Left lung (tissue), 10 donors: ENCODE data around the gene HSD17B1. TPM values are rescaled to one million over a fixed set of nuclear protein-coding genes. Genes with fewer than 3 reads are reported as not detected.
A peak's percentile ranks its signal among the peaks of the same experiment; 100 is the strongest.

Source experiments
- ATAC-seq: fragments of 200-7000 bp; cut with Tn5 transposase; one replicate; pipeline ENCODE4 v1.9.1; 2020; ENCODE audit warnings: moderate library complexity
- DNase-seq, 4 donors: peaks; one replicate each; pipeline ENCODE4 v3.0.0-alpha.2; 2013 to 2020
- H3K27ac ChIP-seq, 2 donors: fragments of 200-600 bp; sonication (generic) in 1 of 2; one replicate each; pipeline versions ENCODE4 v1.5.0 to v1.8.0; 2020 to 2021
- H3K27me3 ChIP-seq, 2 donors: fragments of 200-600 bp; sonication (generic) in 1 of 2; one replicate each; pipeline versions ENCODE4 v1.5.0 to v1.8.0; 2020 to 2021
- H3K36me3 ChIP-seq, 2 donors: fragments of 200-600 bp; sonication (generic) in 1 of 2; one replicate each; pipeline versions ENCODE4 v1.5.0 to v1.8.0; 2020 to 2021
- H3K4me1 ChIP-seq, 2 donors: fragments of 200-600 bp; one replicate each; pipeline ENCODE4 v1.8.0; 2021
- H3K4me3 ChIP-seq, 2 donors: fragments of 200-600 bp; sonication (generic) in 1 of 2; one replicate each; pipeline versions ENCODE4 v1.5.0 to v1.8.0; 2020 to 2021; ENCODE audit warnings: mild to moderate bottlenecking in 1 of 2
- H3K9me3 ChIP-seq, 2 donors: fragments of 200-600 bp; sonication (generic) in 1 of 2; one replicate each; pipeline versions ENCODE4 v1.5.0 to v1.8.0; 2020 to 2021
- CTCF ChIP-seq, 2 donors: fragments of 200-600 bp; sonication (generic) in 1 of 2; IDR thresholded peaks; one replicate each; pipeline versions ENCODE4 v1.5.0 to v1.8.0; 2021; ENCODE audit warnings: antibody characterized with exemption in 2 of 2
- intact Hi-C, 2 donors: fragments of 100-400 bp; cut with DNase I; formaldehyde crosslinking; loops; one replicate each; pipeline versions ENCODE4 v1.11.2 to v1.14.2; 2022
- polyA plus RNA-seq, 6 donors: library from polyadenylated mRNA; unstranded; fragments of 120-200 nt; gene quantifications; one replicate each; pipeline ENCODE4 v1.2.1, GENCODE V29; 2013; ENCODE audit not compliant: insufficient read length in 6 of 6
- total RNA-seq, 2 donors: library from RNA; stranded (reverse); fragmentation: NEBNext Ultra II Directional; extraction: Animal tissue kit (Norgen Biotek cat#: 25700); gene quantifications; one replicate each; pipeline ENCODE4 v1.2.1, GENCODE V29; 2021
- donor health status: DM: no; HTN: yes; CAD: no.
- donor health status: DM: no; HTN: no; CAD: no.

Gene HSD17B1
- total and polyA plus RNA-seq, 8 donors: 1.2 to 5.8 (median 4.2) TPM

GRCh38 chr17:42560246-42560645 is 7.5 kb downstream of the HSD17B1 start:
- peaks cover 0 to 12% of the 10 kb centered on the region in 2 donors for H3K36me3 ChIP-seq
- H3K27ac ChIP-seq: no peak overlapping the region
- DNase-seq (no peak), ATAC-seq (no peak)
- no peaks in the 10 kb centered on the region for H3K27me3 ChIP-seq
- intact Hi-C loops: no loop called here
- no peak overlapping the region for H3K4me3 ChIP-seq
- no peak for TF ChIP-seq CTCF (IDR thresholded peaks at IDR 0.05)
- no peaks in the 10 kb centered on the region for H3K9me3 ChIP-seq
- peaks cover 20 to 39% of the 10 kb centered on the region in 2 donors for H3K4me1 ChIP-seq

DNA sequence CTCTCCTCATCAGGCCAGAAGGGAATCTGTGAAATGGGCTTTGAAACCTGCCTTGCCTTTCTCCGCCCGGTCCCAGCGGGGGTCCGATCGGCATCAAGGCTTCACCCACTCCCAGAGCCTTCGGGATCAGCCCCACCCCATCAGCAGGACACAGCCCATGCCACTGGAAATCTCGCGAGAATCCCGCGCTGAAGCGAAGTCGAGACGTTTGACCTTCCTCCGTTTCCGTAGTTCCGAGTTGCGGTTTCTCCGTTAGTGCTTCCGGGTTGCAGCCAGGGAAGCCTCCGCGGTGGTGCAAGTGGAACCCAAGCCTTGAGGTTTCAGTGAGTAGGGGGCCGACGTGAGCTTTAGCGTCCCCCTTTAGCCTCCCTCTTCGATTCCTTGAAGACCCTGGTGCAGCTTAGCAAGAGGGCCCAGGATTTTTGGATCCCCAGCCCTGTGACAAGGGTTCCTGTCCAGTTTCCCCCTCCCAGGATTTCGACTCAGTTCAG is 9.2 kb downstream of the HSD17B1 start, which contains the start of gene COASY:
Gene COASY (plus strand): TSS at position 252 of the 491 bp plus-strand sequence. CDS start 475 bp downstream, outside the sequence.
- DNase-seq (peak; percentile 93 to 97 (median 96)), ATAC-seq (peak; percentile 77)
- peak in 1 of 2 donors; percentile 12 for TF ChIP-seq CTCF (IDR thresholded peaks at IDR 0.05)
- intact Hi-C loops: no loop called here
- H3K27me3 ChIP-seq: no peaks in the 10 kb centered on the region
- peak within 1 kb of the TSS; percentile 79 to 93 for H3K27ac ChIP-seq
- H3K4me3 ChIP-seq: peak within 1 kb of the TSS; percentile 69 to 96
- H3K4me1 ChIP-seq: peaks cover 26 to 48% of the 10 kb centered on the region in 2 donors
- peaks cover 0 to 21% of the 10 kb centered on the region in 2 donors for H3K36me3 ChIP-seq
- H3K9me3 ChIP-seq: no peaks in the 10 kb centered on the region

- DNase-seq: peak in 1 of 4 donors; percentile 79
Observed at GRCh38 chr17:42562388-42563142, 9.8 kb downstream of the HSD17B1 start.

GRCh38 chr17:42563143-42563509 is 10.4 kb downstream of the HSD17B1 start:
- Histone ChIP-seq H3K4me3 (peak overlapping the region; percentile 69 to 96), H3K27me3 (no peaks in the 10 kb centered on the region), H3K9me3 (no peaks in the 10 kb centered on the region), H3K27ac (peak overlapping the region in 1 of 2 donors; percentile 93), H3K4me1 (peaks cover 31 to 53% of the 10 kb centered on the region in 2 donors), H3K36me3 (peaks cover 0 to 21% of the 10 kb centered on the region in 2 donors)
- no peak for DNase-seq
- no peak for TF ChIP-seq CTCF (IDR thresholded peaks at IDR 0.05)
- intact Hi-C loops: no loop called here
- no peak for ATAC-seq

More at GRCh38 chr17:42562388-42563142, 9.8 kb downstream of the HSD17B1 start:
- peaks cover 0 to 21% of the 10 kb centered on the region in 2 donors for H3K36me3 ChIP-seq
- H3K4me1 ChIP-seq: peaks cover 27 to 48% of the 10 kb centered on the region in 2 donors
- H3K4me3 ChIP-seq: peak overlapping the region; percentile 69 to 96
- no peak for TF ChIP-seq CTCF (IDR thresholded peaks at IDR 0.05)
- ATAC-seq: no peak
- intact Hi-C loops: no loop called here
- no peaks in the 10 kb centered on the region for H3K27me3 ChIP-seq
- H3K9me3 ChIP-seq: no peaks in the 10 kb centered on the region
- peak overlapping the region; percentile 79 to 93 for H3K27ac ChIP-seq

DNA sequence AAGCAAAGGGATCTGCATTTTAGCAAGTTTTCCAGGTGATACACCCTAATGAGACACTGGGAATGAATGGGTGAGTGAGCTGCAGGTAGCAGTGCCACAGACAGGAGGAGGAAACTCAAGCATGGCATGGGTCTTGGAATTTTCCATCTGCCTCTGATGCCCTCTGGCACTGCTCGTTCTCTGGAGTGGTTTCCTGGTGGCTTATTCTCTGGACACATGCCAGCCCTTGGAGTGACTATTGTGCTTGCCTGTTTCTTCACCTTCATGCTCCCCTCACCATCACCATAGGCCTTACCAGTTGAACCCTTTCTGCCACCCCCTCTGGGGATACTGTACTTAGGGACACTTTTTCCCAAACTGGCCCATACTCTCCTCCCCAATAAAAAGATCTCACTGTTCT is 10.8 kb downstream of the HSD17B1 start:
- intact Hi-C loops: no loop called here
- TF ChIP-seq CTCF (IDR thresholded peaks at IDR 0.05): no peak
- no peaks in the 10 kb centered on the region for H3K27me3 ChIP-seq
- peak overlapping the region in 1 of 2 donors; percentile 96 for H3K4me3 ChIP-seq
- peaks cover 0 to 25% of the 10 kb centered on the region in 2 donors for H3K36me3 ChIP-seq
- H3K4me1 ChIP-seq: peaks cover 31 to 57% of the 10 kb centered on the region in 2 donors
- ATAC-seq: no peak
- no peaks in the 10 kb centered on the region for H3K9me3 ChIP-seq
- DNase-seq: no peak
- H3K27ac ChIP-seq: peak overlapping the region in 1 of 2 donors; percentile 93
